ENCODE results near the gene GGA2. TPM values are rescaled to one million over a fixed set of nuclear protein-coding genes. Genes with fewer than 3 reads are reported as not detected.

Gene GGA2
- total RNA-seq, 1 donor from 2014 or later, result 93.4 TPM

GRCh38 chr16:23537390-23537789 lies 27.1 kb upstream of the GGA2 start:
- TF ChIP-seq CTCF (conservative IDR thresholded peaks at IDR 0.05), result no peak
- H3K9me3 Mint-ChIP-seq, result no peaks in the 10 kb centered on the region
- H3K4me3 Mint-ChIP-seq, result no peak overlapping the region
- H3K27me3 Mint-ChIP-seq (ENCODE audit: low read depth), result no peaks in the 10 kb centered on the region
- no peaks in the 10 kb centered on the region for H3K36me3 Mint-ChIP-seq (ENCODE audit: low read depth)
- H3K27ac Mint-ChIP-seq (ENCODE audit: unreplicated experiment), result no peak overlapping the region
- H3K4me1 Mint-ChIP-seq, result no peaks in the 10 kb centered on the region
- no peak for DNase-seq (ENCODE audit: low read depth, low spot score)

- peaks cover 3% of the 10 kb centered on the region for H3K36me3 Mint-ChIP-seq (ENCODE audit: low read depth)
- no peak for DNase-seq (ENCODE audit: low read depth, low spot score)
- no peaks in the 10 kb centered on the region for H3K4me1 Mint-ChIP-seq
- no peaks in the 10 kb centered on the region for H3K27me3 Mint-ChIP-seq (ENCODE audit: low read depth)
- H3K27ac Mint-ChIP-seq (ENCODE audit: unreplicated experiment), result no peak overlapping the region
- no peak for TF ChIP-seq CTCF (conservative IDR thresholded peaks at IDR 0.05)
- no peak overlapping the region for H3K4me3 Mint-ChIP-seq
- no peaks in the 10 kb centered on the region for H3K9me3 Mint-ChIP-seq
These were observed 25.6 kb upstream of the GGA2 start for GRCh38 chr16:23535901-23536300.

GRCh38 chr16:23534868-23535860 lies 24.9 kb upstream of the GGA2 start:
- Mint-ChIP-seq H3K36me3 (ENCODE audit: low read depth) (peaks cover 3% of the 10 kb centered on the region), H3K27ac (ENCODE audit: unreplicated experiment) (no peak overlapping the region), H3K4me1 (no peaks in the 10 kb centered on the region), H3K4me3 (no peak overlapping the region), H3K9me3 (no peaks in the 10 kb centered on the region), H3K27me3 (ENCODE audit: low read depth) (no peaks in the 10 kb centered on the region)
- DNase-seq (ENCODE audit: low read depth, low spot score), result no peak
- no peak for TF ChIP-seq CTCF (conservative IDR thresholded peaks at IDR 0.05)

- no peak for DNase-seq (ENCODE audit: low read depth, low spot score)
- H3K4me1 Mint-ChIP-seq, result no peaks in the 10 kb centered on the region
- H3K4me3 Mint-ChIP-seq, result no peak overlapping the region
- no peaks in the 10 kb centered on the region for H3K27me3 Mint-ChIP-seq (ENCODE audit: low read depth)
- H3K9me3 Mint-ChIP-seq, result no peaks in the 10 kb centered on the region
- H3K36me3 Mint-ChIP-seq (ENCODE audit: low read depth), result peaks cover 3% of the 10 kb centered on the region
- no peak overlapping the region for H3K27ac Mint-ChIP-seq (ENCODE audit: unreplicated experiment)
- no peak for TF ChIP-seq CTCF (conservative IDR thresholded peaks at IDR 0.05)
These were observed 22.2 kb upstream of the GGA2 start for GRCh38 chr16:23532448-23532847.

GRCh38 chr16:23530062-23530461 lies 19.8 kb upstream of the GGA2 start:
- TF ChIP-seq CTCF (conservative IDR thresholded peaks at IDR 0.05), result no peak
- Mint-ChIP-seq H3K4me3 (no peak overlapping the region), H3K27me3 (ENCODE audit: low read depth) (no peaks in the 10 kb centered on the region)

More at GRCh38 chr16:23530062-23530461, 19.8 kb upstream of the GGA2 start:
- Mint-ChIP-seq H3K36me3 (ENCODE audit: low read depth) (peaks cover 6% of the 10 kb centered on the region), H3K4me1 (no peaks in the 10 kb centered on the region), H3K9me3 (no peaks in the 10 kb centered on the region), H3K27ac (ENCODE audit: unreplicated experiment) (no peak overlapping the region)
- no peak for DNase-seq (ENCODE audit: low read depth, low spot score)
